ENCODE measurements around the gene STXBP6.

STXBP6 gene

GRCh38 chr14:25050269-25051150 lies 563 bp upstream of the STXBP6 start:
- DNase-seq, result no peak

GRCh38 chr14:25049093-25049567 lies 817 bp downstream of the STXBP6 start:
- DNase-seq, result peak; percentile 50

- peak; percentile 50 for DNase-seq
Measured at GRCh38 chr14:25048170-25049016, 1.6 kb downstream of the STXBP6 start.

- DNase-seq, result no peak
Measured at GRCh38 chr14:25046301-25046943, 3.5 kb downstream of the STXBP6 start.

- DNase-seq, result no peak
Measured at GRCh38 chr14:25044106-25044698, 5.7 kb downstream of the STXBP6 start.

GRCh38 chr14:25042362-25043299 lies 7.3 kb downstream of the STXBP6 start:
- no peak for DNase-seq

GRCh38 chr14:25041898-25042297 lies 8.0 kb downstream of the STXBP6 start:
- DNase-seq, result no peak

GRCh38 chr14:25041484-25041883 lies 8.5 kb downstream of the STXBP6 start:
- no peak for DNase-seq

GRCh38 chr14:25039933-25040332 lies 10.0 kb downstream of the STXBP6 start:
- no peak for DNase-seq

- DNase-seq, result no peak
Measured at GRCh38 chr14:25038044-25038668, 11.8 kb downstream of the STXBP6 start.

GRCh38 chr14:25037032-25037431 lies 12.9 kb downstream of the STXBP6 start:
- no peak for DNase-seq

GRCh38 chr14:25034803-25035681 lies 14.9 kb downstream of the STXBP6 start:
- no peak for DNase-seq

- DNase-seq, result no peak
Measured at GRCh38 chr14:25033358-25033757, 16.6 kb downstream of the STXBP6 start.

GRCh38 chr14:25032092-25032784 lies 17.7 kb downstream of the STXBP6 start:
- DNase-seq, result no peak

GRCh38 chr14:25026476-25027137 lies 23.3 kb downstream of the STXBP6 start:
- DNase-seq, result no peak

GRCh38 chr14:25019892-25020291 lies 30.1 kb downstream of the STXBP6 start:
- DNase-seq, result no peak

- no peak for DNase-seq
Measured at GRCh38 chr14:25017562-25017961, 32.4 kb downstream of the STXBP6 start.

- DNase-seq, result no peak
Measured at GRCh38 chr14:25015761-25016160, 34.2 kb downstream of the STXBP6 start.

GRCh38 chr14:25014440-25014839 lies 35.5 kb downstream of the STXBP6 start:
- no peak for DNase-seq

All from right forelimb (tissue), 1 donor.